A204.1 (cell line): ENCODE measurements around the gene GNAO1.

Experiments used
- FAIRE-seq: peaks from 2 replicates; lab custom pipeline; 2012; peaks lifted over from hg19 to GRCh38; lab: Jason Lieb, UNC

Gene GNAO1

DNA sequence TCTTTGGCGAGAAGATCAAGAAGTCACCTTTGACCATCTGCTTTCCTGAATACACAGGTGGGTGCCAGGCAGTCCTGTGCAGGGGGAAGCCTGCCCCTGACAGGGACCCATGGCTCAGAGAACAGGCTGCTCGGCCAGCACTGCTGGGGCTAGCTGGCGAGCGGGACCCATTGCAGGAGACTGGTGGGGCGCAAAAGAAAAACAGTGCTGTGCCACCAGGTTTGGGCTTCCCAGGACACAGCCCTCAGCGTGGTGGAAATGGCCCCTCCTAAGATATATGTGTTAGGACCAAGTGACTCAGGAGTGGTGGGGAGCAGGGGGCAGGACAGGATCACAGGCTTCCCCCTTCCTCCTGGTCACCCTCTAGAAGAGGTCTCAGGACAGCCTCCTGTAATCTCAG lies 160.2 kb downstream of the GNAO1 start:
- FAIRE-seq: no peak

- FAIRE-seq: no peak
Measured at GRCh38 chr16:56352351-56353053, 161.2 kb downstream of the GNAO1 start.

DNA sequence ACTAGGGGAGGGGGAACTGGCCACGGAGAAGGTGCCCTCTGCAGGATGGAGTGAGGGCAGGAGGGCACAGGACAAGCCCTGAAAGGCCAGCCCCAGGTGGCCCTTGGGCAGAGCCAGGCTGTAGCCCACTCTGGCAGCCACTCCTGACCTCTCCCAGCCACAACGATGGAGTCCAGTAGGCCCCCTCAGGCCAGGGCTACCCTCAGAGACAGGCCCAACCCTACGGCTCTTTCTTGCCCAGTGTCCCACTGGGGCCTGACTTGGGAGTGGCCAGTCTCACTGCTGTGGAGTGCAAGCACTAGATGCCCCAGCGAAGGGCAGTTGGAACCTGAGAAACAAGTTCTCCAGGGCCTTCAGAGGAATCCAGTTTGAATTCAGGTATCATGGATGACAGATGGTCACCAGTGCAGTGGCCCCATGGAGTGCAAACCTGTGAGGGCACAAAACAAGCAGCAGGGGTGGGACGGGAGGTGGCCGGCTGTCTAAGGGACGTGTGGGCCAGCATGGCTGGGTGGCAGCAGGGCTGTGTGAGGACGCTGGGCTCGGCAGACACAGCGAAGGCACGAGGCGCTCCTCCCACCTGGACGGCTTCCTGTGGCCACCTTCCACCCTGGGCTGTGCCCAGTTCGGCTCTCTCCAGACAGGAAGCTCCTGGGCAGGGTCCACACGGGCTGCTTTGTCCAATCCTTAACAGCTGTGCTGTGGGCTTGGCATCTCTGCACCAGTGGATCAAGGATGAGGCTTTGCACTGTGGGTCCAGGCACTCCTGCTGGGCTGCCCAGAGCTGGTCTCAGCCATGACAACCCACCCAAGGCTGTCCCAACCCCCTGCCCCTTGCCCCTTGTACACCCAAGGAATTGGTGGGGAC lies 162.0 kb downstream of the GNAO1 start:
- FAIRE-seq: no peak

- FAIRE-seq: no peak
Measured at GRCh38 chr16:56354016-56354415, 162.7 kb downstream of the GNAO1 start.

GRCh38 chr16:56354746-56355145 lies 163.5 kb downstream of the GNAO1 start:
- FAIRE-seq: no peak

GRCh38 chr16:56355221-56355620 lies 163.9 kb downstream of the GNAO1 start:
- no peak for FAIRE-seq

GRCh38 chr16:56355786-56356275 lies 164.5 kb downstream of the GNAO1 start:
- no peak for FAIRE-seq

DNA sequence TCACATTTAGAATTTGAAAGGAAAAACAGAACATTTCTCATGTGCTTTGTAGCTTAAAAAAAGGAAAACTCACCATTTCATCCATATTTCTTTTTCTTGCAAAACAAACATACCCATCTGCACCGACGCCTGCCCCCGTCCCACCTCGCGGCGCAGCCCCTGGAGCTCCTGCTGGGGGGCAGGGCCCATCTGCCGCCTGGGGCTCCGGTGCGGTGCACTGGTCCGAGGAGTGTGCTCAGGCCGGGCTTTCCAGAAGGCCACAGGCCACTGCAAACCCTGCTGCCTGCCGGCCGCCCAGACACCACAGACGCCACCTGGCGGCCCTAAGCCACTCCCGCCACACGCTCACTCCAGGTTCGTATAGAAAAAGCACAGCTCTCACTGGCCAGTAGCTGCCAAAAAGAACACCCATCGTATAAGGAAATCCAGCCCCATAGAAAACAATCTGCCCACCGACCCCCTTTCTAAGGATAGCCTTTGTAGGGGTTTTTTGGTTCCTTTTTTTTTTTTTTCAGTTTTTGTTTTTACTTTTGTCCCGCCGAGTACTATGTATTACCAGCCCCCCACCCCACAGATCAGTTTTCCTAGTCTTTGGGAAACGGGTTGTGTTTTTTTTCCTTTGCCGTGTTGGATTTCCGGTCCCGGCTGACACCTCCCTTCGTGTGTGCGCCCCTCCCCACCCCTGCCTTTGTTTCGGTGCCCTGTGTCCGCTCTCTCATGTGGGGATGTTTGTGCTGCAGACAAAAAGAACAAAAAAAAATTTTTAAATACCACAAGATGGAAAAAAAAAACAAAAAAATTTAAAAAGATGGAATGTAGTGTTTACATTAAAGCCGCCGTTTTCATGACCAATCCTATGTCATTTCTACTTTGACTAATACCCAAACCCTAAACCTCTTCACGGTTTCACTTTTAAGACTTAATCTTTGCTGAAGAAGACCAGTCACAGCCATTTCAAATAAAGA lies 165.3 kb downstream of the GNAO1 start:
- peak; percentile 34 for FAIRE-seq

DNA sequence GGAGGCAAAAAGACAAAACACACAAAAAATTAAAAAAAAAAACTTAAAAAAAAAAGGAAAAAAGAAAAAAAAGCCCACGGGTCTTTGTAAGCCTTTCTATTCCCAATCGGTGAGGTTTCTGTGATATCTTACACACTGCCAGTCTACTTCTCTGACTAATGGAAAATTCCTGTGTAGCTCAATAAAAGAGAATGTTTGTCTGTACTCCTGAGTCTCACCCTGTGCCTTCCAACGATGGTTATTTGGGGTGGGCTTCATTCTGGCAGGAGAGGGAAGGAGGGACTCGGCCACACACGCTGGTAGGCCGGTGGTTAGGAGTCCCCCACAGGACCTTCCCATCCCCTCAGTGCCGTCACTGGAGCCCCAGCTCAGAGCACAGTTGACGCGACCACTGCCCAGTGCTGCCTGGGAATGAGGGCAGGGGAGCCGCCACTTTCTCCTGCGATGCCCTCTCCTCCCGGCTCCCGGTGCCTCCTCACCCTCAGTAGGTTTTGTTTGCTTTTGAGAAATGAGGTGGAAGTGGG lies 166.0 kb downstream of the GNAO1 start:
- no peak for FAIRE-seq

- FAIRE-seq: no peak
Measured at GRCh38 chr16:56357765-56358322, 166.6 kb downstream of the GNAO1 start.

DNA sequence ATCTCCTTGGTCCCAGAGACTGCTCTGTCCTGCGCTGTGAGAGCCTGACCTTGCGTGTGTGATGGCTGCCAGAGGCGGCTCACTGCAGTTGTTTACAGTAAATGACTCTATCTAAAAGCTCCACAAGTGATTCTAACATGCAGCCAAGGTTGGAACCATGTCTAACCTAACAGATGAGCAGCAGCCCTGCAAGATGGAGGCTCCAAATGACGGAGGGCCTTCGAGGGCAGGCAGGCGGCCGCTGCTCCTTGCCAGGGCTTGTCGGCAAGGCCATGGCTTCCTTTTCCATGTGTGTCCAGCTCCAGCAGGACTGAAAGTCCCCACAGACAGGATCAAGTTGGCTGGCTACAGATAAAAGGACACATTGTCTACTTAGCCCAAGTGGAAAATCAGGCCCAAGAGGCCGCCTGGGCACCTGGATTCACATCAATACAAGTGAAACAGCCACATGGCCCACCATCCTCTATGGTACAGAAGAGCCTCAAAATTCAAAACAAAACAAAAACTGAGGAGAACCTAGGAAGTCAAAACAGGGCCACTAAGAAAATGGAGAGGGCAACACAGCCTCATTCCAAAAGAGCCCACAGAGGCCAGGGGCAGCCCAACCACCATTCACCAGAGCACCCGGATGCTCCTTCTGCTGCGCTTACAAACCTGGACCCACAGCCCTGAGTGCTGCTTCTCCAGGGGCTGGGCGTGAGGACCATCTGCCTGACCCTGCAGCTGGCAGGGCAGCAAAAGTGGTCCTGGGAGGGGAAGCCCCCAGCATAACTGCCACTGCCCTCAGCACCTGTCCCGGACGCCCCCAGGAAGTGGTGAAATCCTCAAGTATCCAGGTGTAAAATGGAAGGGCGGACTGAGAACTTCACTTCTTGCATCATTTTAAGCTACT lies 169.1 kb downstream of the GNAO1 start:
- FAIRE-seq: no peak

DNA sequence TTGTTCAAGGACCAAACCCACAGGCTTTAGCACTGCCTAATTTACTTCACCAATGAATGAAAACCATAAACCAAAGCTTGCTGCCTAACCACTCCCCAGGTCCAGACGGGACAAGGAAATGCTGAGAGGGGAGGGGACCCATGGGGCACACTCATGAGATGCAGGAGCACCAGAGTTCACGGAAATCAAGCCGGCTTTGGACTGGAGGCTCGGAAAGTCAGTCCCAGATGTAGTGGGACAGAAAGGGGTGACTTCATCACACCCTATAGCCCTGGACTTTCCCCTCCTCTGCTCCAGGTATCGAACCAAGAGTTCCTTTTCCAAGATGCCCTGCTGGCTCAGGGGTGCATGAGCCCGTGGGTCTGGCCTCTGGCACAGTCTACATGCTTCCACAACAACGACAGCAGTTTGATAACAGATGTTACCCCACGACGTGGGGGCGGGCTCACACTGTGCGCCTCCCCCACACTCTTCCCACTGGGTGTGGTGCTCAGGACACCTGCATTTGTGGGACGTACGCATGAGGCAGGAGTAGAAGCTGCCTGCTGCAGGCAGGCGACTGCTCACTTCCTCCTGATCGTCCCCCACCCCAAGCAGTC lies 170.9 kb downstream of the GNAO1 start:
- FAIRE-seq: no peak

GRCh38 chr16:56362706-56363105 lies 171.4 kb downstream of the GNAO1 start:
- FAIRE-seq: no peak

DNA sequence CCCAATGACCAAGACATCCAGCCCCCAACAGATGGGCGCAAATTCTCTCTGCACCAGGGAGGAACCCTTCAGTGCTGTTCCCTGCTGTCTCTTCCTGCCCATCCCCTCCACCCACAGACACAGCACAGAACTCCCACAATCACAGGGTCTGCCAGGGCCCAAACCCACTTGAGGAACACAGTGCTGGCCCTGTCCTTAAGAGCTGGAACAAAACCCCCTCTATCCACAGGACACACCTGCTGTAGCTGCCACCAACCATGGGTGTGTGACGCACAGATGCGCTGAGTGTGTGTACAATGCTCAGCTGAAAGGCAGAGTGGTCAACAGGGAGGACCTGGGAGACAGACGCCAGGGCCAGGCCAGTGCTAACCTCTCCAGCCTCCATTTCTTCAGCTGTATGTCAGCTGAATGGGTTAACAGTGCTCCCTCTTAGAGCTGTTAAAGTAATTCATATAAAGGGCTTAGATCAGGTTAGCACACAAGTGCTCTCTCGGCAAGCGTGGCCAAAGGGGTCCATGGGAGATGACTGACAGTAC lies 172.0 kb downstream of the GNAO1 start:
- no peak for FAIRE-seq

DNA sequence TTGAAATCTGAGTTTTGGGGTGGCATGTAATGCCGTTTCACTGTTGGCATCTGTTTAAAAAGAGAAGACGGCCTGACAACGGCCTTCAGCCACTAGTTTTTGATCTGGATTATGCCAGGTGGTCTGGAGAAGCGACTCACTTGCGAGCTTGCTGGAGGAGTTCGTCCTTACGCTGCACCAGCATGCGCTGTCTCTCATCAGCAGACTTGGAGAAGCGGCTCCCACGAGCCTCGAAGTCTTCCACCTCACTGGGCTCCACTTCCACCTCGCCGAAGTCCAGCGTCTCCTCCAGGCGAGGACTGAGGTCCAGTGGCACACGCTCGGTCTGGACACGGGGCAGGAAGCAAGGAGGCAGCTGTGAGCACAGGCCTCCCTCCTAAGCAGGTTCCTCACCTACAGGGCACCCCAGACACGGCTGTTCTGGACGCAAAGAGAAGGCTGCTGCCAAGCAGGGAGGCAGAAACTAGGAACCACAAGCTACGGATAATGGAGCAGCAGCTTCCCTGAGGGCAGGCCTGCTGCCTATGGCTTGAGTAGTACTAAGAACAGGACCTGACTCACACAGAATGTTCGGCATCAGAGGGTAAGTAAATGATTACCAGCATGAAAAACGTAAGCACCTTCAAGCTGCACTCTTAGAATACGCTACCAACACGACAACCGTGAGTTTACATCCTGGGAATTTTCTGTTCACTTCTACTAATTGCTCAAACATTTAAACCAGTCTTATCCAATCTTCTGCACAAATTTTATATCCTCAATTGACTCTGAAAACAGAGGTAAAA lies 172.7 kb downstream of the GNAO1 start:
- FAIRE-seq: no peak

DNA sequence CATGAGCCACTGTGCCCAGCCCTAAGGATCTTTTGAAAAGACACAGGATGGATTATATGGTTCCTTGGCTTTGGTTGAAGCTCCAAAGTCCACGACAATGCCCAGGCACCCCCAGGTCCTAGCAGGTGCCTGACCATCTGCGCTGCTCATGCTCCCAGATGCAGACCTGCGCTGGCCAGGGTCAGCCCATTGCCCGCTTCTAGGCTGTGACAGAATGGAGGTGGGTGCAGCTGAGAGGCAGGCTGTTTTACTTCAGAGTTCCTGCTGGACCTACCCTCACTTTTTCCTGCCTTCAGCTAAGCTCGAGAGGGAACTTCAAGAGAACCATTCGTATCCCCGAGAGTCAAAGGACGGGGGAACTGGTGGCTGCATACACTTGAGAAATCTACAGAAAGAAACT lies 173.6 kb downstream of the GNAO1 start:
- FAIRE-seq: no peak

- FAIRE-seq: no peak
Measured at GRCh38 chr16:56365552-56365951, 174.3 kb downstream of the GNAO1 start.

- no peak for FAIRE-seq
Measured at GRCh38 chr16:56366945-56367344, 175.7 kb downstream of the GNAO1 start.

- FAIRE-seq: no peak
Measured at GRCh38 chr16:56367764-56368163, 176.5 kb downstream of the GNAO1 start.
